Astrocyte (in vitro differentiated cells and primary cell): ENCODE measurements around the gene SDK1.

ENCODE experiments used
- CTCF ChIP-seq: IDR thresholded peaks from 2 replicates; pipeline ENCODE4 v1.5.1; 2011; ENCODE audit warnings: low read depth, mild to moderate bottlenecking, inconsistent platforms, low read length, moderate library complexity; ENCODE audit not compliant: insufficient read depth
- EZH2 ChIP-seq: IDR thresholded peaks from 2 replicates; pipeline ENCODE4 v1.6.1; 2012; ENCODE audit warnings: mild to moderate bottlenecking, low read length, inconsistent platforms; ENCODE audit not compliant: insufficient read depth

DNA sequence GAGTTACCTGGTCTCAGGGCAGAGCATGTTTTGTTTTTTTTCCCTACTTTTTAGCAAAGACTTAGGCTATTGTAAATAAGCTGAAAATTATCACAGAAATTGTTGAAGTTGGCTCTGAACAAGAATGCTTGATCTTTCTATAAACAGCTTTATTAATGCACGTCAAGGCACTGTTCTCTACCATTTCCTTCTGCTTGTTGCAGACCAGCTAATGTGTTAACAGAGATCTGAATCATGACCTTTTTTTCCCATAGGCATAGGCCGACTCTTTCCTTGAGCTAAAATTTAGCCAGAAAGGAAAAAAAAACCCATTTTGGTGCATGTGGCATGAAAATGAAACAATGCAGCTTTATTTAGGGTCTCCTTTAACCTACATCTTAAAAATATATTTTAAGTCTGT is 248.5 kb downstream of the SDK1 start:
- TF ChIP-seq CTCF, result no peak
- no peak for TF ChIP-seq EZH2
